ENCODE data around the gene TMEM273. TPM values are rescaled to one million over a fixed set of nuclear protein-coding genes. Genes with fewer than 3 reads are reported as not detected.

TMEM273 gene
- total and polyA plus RNA-seq, 2 of the 4 experiments (the other 2 are of a cell fraction), result not detected

DNA sequence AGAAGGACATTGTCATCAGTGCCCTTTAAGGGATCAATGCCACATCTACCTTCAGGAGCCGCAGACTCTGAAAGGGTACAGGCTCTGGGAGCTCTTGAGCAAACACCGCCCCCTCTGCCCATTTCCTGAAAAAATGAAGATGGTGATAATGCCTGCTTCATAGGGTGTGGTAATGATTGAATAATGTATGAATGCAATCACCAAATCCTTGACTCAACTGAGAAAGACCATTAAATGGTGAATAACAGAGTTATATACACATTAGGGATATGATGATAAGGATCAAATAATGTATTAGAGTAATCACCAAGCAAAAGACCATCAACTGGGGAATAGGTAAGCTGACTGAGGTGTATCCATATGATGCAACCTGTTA, 55.8 kb downstream of the TMEM273 start:
- intact Hi-C loops (cut with micrococcal nuclease), result no loop called here
- dilution Hi-C loops (cut with HindIII; ENCODE audit: low sequenced_read_pairs, unreplicated experiment), result no loop called here
- WGBS, 2 experiments (ENCODE audit: extremely low coverage in 2 of 2, insufficient read length in 1 of 2), result no CpG with 5 or more reads among the region's 2 CpGs

More for the DNA sequence above, 55.8 kb downstream of the TMEM273 start:
- Histone ChIP-seq H3K18ac (ENCODE audit: low read depth, low read length) (no peak overlapping the region), H2BK15ac (ENCODE audit: low read depth, low read length) (no peak overlapping the region), H4K5ac (ENCODE audit: low read depth, low read length) (no peak overlapping the region), H3K9me1 (ENCODE audit: insufficient read depth, low read length) (peaks cover 3% of the 10 kb centered on the region; the same call in 1 of the 2 replicates), H3K56ac (ENCODE audit: extremely low read depth, insufficient read depth, low read length) (no peak overlapping the region), H3K14ac (replicated peaks; ENCODE audit: low read depth, low read length) (no peak overlapping the region), H3K4me2 (ENCODE audit: low read depth, low read length) (no peak overlapping the region), H3K79me1 (ENCODE audit: low read depth in 1 of 2, low read length in 2 of 2) (no peaks in the 10 kb centered on the region), H3K4me3 (ENCODE audit: insufficient read depth, low read depth, low read length) (no peak overlapping the region), H2AK9ac (replicated peaks; ENCODE audit: low read depth, low read length, poor library complexity) (no peak overlapping the region), H3K4me1 (ENCODE audit: control insufficient read depth, insufficient read depth, low read length) (peaks cover 5% of the 10 kb centered on the region), H2AFZ (replicated peaks; ENCODE audit: low read length, poor library complexity) (no peak overlapping the region), H3K9me3 (ENCODE audit: control insufficient read depth, insufficient read depth, low read length) (no peaks in the 10 kb centered on the region), H3K23ac (ENCODE audit: low read depth, low read length) (no peak overlapping the region), H2AK5ac (ENCODE audit: low read depth, low read length) (no peak overlapping the region), H2BK120ac (ENCODE audit: low read depth, low read length) (no peak overlapping the region), H3K9ac (ENCODE audit: low read depth, low read length) (no peak overlapping the region), H2BK5ac (ENCODE audit: low read depth, low read length, poor library complexity, severe bottlenecking) (no peak overlapping the region), H4K20me1 (ENCODE audit: insufficient read depth, low read length) (no peaks in the 10 kb centered on the region), H4K8ac (ENCODE audit: low read depth in 2 of 2, low read length in 2 of 2) (no peak overlapping the region), H3K4ac (ENCODE audit: low read depth, low read length) (no peak overlapping the region), H3K27ac (ENCODE audit: insufficient read depth, low read length) (no peak overlapping the region), H4K91ac (ENCODE audit: insufficient read depth, low read depth, low read length) (no peak overlapping the region), H3K36me3 (ENCODE audit: control insufficient read depth, insufficient read depth, low read length) (no peaks in the 10 kb centered on the region), H2BK20ac (ENCODE audit: low read depth, low read length) (no peak overlapping the region), H3K27me3 (ENCODE audit: control insufficient read depth, insufficient read depth, low read length) (peaks cover 41% of the 10 kb centered on the region)
- TF ChIP-seq CEBPB (IDR thresholded peaks at IDR 0.05; ENCODE audit: low read depth, low read length) (no peak), RAD21 (IDR thresholded peaks at IDR 0.05; ENCODE audit: low read length) (no peak), RCOR1 (IDR thresholded peaks at IDR 0.05; ENCODE audit: insufficient replicate concordance, low read length) (no peak), SMC3 (IDR thresholded peaks at IDR 0.05; ENCODE audit: low read depth, low read length) (no peak), POLR2A (IDR thresholded peaks at IDR 0.05; ENCODE audit: low read depth, low read length) (no peak), BHLHE40 (IDR thresholded peaks at IDR 0.05; ENCODE audit: low read depth, low read length) (no peak), MXI1 (IDR thresholded peaks at IDR 0.05; ENCODE audit: borderline replicate concordance, low read depth, low read length) (no peak), MAZ (IDR thresholded peaks at IDR 0.05; ENCODE audit: borderline replicate concordance, low read depth, low read length) (no peak), USF2 (IDR thresholded peaks at IDR 0.05; ENCODE audit: low read depth, low read length) (no peak), CTCF (conservative IDR thresholded peaks at IDR 0.05; ENCODE audit: low read depth, low read length) (no peak), CHD1 (IDR thresholded peaks at IDR 0.05; ENCODE audit: low read depth, low read length) (no peak), FOS (IDR thresholded peaks at IDR 0.05; ENCODE audit: low read depth, low read length) (no peak)
- TF ChIP-seq, protein P1, sequence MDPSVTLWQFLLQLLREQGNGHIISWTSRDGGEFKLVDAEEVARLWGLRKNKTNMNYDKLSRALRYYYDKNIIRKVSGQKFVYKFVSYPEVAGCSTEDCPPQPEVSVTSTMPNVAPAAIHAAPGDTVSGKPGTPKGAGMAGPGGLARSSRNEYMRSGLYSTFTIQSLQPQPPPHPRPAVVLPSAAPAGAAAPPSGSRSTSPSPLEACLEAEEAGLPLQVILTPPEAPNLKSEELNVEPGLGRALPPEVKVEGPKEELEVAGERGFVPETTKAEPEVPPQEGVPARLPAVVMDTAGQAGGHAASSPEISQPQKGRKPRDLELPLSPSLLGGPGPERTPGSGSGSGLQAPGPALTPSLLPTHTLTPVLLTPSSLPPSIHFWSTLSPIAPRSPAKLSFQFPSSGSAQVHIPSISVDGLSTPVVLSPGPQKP (IDR thresholded peaks at IDR 0.05; ENCODE audit: borderline replicate concordance, low read depth, low read length), result no peak
- in situ Hi-C loops (cut with MboI; ENCODE audit: low sequenced_read_pairs), result no loop called here
- ATAC-seq (ENCODE audit: low read depth), result no peak
- BruUV-seq (replicated peaks), result no TSS peak
- CTCF ChIA-PET, result no interaction called here
- no peak for DNase-seq
- POLR2A ChIA-PET (ENCODE audit: unreplicated experiment), result no interaction called here
